ENCODE results near the gene AGPS. TPM values are rescaled to one million over a fixed set of nuclear protein-coding genes. Genes with fewer than 3 reads are reported as not detected.
A peak's percentile ranks its signal among the peaks of the same experiment; 100 is the strongest.

AGPS gene
- total RNA-seq, 1 donor, result 33.1 TPM

- no peak for TF ChIP-seq CTCF (IDR thresholded peaks at IDR 0.05; ENCODE audit: insufficient read depth, low read length)
- H3K4me3 ChIP-seq (ENCODE audit: low read depth, low read length), result peak overlapping the region; percentile 85
- no peak for DNase-seq (ENCODE audit: low read depth)
Observed at GRCh38 chr2:177391822-177392372, 676 bp upstream of the AGPS start.

- TF ChIP-seq CTCF (IDR thresholded peaks at IDR 0.05; ENCODE audit: insufficient read depth, low read length), result no peak
- DNase-seq (ENCODE audit: low read depth), result peak; percentile 28
- peak overlapping the region; percentile 85 for H3K4me3 ChIP-seq (ENCODE audit: low read depth, low read length)
Observed at GRCh38 chr2:177393203-177393755, 706 bp downstream of the AGPS start.

GRCh38 chr2:177393824-177394593, 1.4 kb downstream of the AGPS start:
- TF ChIP-seq CTCF (IDR thresholded peaks at IDR 0.05; ENCODE audit: insufficient read depth, low read length), result no peak
- no peak for DNase-seq (ENCODE audit: low read depth)
- H3K4me3 ChIP-seq (ENCODE audit: low read depth, low read length), result peak overlapping the region; percentile 85

- no peak for TF ChIP-seq CTCF (IDR thresholded peaks at IDR 0.05; ENCODE audit: insufficient read depth, low read length)
- peak overlapping the region; percentile 32 for H3K4me3 ChIP-seq (ENCODE audit: low read depth, low read length)
- DNase-seq (ENCODE audit: low read depth), result no peak
Observed at GRCh38 chr2:177394594-177394973, 2.0 kb downstream of the AGPS start.

GRCh38 chr2:177395351-177396065, 2.9 kb downstream of the AGPS start:
- DNase-seq (ENCODE audit: low read depth), result no peak
- TF ChIP-seq CTCF (IDR thresholded peaks at IDR 0.05; ENCODE audit: insufficient read depth, low read length), result no peak
- no peak overlapping the region for H3K4me3 ChIP-seq (ENCODE audit: low read depth, low read length)

GRCh38 chr2:177396703-177397460, 4.3 kb downstream of the AGPS start:
- no peak overlapping the region for H3K4me3 ChIP-seq (ENCODE audit: low read depth, low read length)
- no peak for TF ChIP-seq CTCF (IDR thresholded peaks at IDR 0.05; ENCODE audit: insufficient read depth, low read length)
- peak; percentile 75 for DNase-seq (ENCODE audit: low read depth)

All from fibroblast of the aortic adventitia (primary cell).